HUES48 (cell line): ENCODE data around the gene SLC2A4RG.
"Not testable (repeated sequence)": the region's sequence is repeated elsewhere in the genome, so short reads cannot be mapped to it uniquely, and the experiment has no call there.

Experiments used
- H3K27ac ChIP-seq: one replicate; pipeline ENCODE4 v1.7.0; 2013; ENCODE audit warnings: low read depth, low read length, inconsistent platforms
- H3K27me3 ChIP-seq: 2 replicates; pipeline ENCODE4 v1.6.1; 2013; ENCODE audit warnings: mild to moderate bottlenecking, low read length; ENCODE audit not compliant: control insufficient read depth, insufficient read depth
- H3K36me3 ChIP-seq: 2 replicates; pipeline ENCODE4 v1.6.1; 2013; ENCODE audit warnings: low read length; ENCODE audit not compliant: control insufficient read depth, insufficient read depth
- H3K4me1 ChIP-seq: 2 replicates; pipeline ENCODE4 v1.6.1; 2013; ENCODE audit warnings: mild to moderate bottlenecking, low read length; ENCODE audit not compliant: control insufficient read depth, insufficient read depth
- H3K4me3 ChIP-seq: 2 replicates; pipeline ENCODE4 v1.5.1; 2013; ENCODE audit warnings: mild to moderate bottlenecking, low read depth, low read length
- H3K9ac ChIP-seq: 2 replicates; pipeline ENCODE4 v1.6.1; 2013; ENCODE audit warnings: mild to moderate bottlenecking, low read depth, low read length, moderate library complexity
- H3K9me3 ChIP-seq: 2 replicates; pipeline ENCODE4 v1.6.1; 2013; ENCODE audit warnings: low read length; ENCODE audit not compliant: control insufficient read depth, insufficient read depth

The SLC2A4RG gene

GRCh38 chr20:63707558-63708300 is 31.8 kb upstream of the SLC2A4RG start, which contains the start of the genes ARFRP1 and ZGPAT:
Gene ARFRP1 (minus strand): TSS chr20:63707976. CDS start chr20:63707091, 885 bp downstream.
Gene ZGPAT (plus strand): TSS chr20:63708039. CDS start chr20:63708581, 542 bp downstream.
- H3K9me3 ChIP-seq, result no peaks in the 10 kb centered on the region
- peak within 1 kb of the TSS; percentile 90 for H3K4me3 ChIP-seq
- H3K4me1 ChIP-seq, result no peaks in the 10 kb centered on the region
- no peaks in the 10 kb centered on the region for H3K27me3 ChIP-seq
- peak within 1 kb of the TSS; percentile 65; the same call in 1 of the 2 replicates for H3K9ac ChIP-seq
- H3K27ac ChIP-seq, result peak within 1 kb of the TSS; percentile 70
- peaks cover 58% of the 10 kb centered on the region for H3K36me3 ChIP-seq

DNA sequence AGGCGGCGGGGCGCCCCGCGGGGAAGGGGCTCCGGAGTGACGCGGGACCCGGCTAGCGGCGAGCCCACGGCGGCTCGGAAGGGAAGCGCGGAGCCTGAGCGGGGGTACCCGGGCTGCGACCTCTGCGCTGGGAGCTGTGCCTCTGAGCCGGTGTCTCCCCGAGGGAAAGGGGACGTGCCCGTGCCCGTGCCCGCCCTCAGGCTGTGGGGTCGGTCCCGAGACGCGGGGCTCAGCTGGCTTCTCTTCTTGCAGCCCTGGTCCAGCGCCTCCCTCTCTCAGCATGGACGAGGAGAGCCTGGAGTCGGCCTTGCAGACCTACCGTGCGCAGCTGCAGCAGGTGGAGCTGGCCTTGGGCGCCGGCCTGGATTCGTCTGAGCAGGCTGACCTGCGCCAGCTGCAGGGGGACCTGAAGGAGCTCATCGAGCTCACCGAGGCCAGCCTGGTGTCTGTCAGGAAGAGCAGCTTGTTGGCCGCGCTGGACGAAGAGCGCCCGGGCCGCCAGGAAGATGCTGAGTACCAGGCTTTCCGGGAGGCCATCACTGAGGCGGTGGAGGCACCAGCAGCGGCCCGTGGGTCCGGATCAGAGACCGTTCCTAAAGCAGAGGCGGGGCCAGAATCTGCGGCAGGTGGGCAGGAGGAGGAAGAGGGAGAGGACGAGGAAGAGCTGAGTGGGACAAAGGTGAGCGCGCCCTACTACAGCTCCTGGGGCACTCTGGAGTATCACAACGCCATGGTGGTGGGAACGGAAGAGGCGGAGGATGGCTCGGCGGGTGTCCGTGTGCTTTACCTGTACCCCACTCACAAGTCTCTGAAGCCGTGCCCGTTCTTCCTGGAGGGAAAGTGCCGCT is 31.1 kb upstream of the SLC2A4RG start:
- peak overlapping the region; percentile 28 for H3K27ac ChIP-seq
- H3K36me3 ChIP-seq, result peaks cover 58% of the 10 kb centered on the region

GRCh38 chr20:63709149-63709527 is 30.4 kb upstream of the SLC2A4RG start:
- H3K9ac ChIP-seq, result no peak overlapping the region

More for the DNA sequence above, 31.1 kb upstream of the SLC2A4RG start:
- no peak overlapping the region for H3K9ac ChIP-seq
- no peaks in the 10 kb centered on the region for H3K4me1 ChIP-seq
- H3K4me3 ChIP-seq, result peak overlapping the region; percentile 90
- no peaks in the 10 kb centered on the region for H3K9me3 ChIP-seq
- H3K27me3 ChIP-seq, result no peaks in the 10 kb centered on the region

GRCh38 chr20:63711085-63711645 is 28.4 kb upstream of the SLC2A4RG start:
- H3K4me1 ChIP-seq, result no peaks in the 10 kb centered on the region
- H3K27me3 ChIP-seq, result no peaks in the 10 kb centered on the region
- H3K4me3 ChIP-seq, result no peak overlapping the region
- peaks cover 42% of the 10 kb centered on the region for H3K36me3 ChIP-seq
- H3K27ac ChIP-seq, result no peak overlapping the region
- H3K9me3 ChIP-seq, result no peaks in the 10 kb centered on the region
- no peak overlapping the region for H3K9ac ChIP-seq

More at GRCh38 chr20:63709149-63709527, 30.4 kb upstream of the SLC2A4RG start:
- Histone ChIP-seq H3K27ac (no peak overlapping the region), H3K9me3 (no peaks in the 10 kb centered on the region), H3K4me3 (peak overlapping the region; percentile 90; the same call in 1 of the 2 replicates), H3K4me1 (no peaks in the 10 kb centered on the region), H3K36me3 (peaks cover 55% of the 10 kb centered on the region), H3K27me3 (no peaks in the 10 kb centered on the region)

DNA sequence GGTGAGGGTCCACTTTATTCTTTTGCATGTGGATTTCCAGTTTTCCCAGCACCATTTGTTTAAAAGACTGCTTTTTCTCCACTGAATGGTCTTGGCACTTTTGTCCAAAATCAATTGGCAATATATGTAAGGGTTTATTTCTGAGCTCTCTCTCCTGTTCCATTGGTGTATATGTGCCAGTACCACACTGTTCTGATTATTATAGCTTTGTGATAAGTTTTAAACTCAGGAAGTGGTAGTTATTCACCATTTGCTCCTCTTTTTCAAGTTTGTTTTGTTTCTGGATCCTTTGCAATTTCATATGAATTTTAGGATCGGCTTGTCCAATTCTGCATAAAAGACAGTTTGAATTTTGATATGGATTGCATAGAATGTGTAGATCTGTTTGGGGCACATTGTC is 27.4 kb upstream of the SLC2A4RG start:
- no peaks in the 10 kb centered on the region for H3K4me1 ChIP-seq
- peaks cover 40% of the 10 kb centered on the region for H3K36me3 ChIP-seq
- H3K27me3 ChIP-seq, result no peaks in the 10 kb centered on the region
- H3K27ac ChIP-seq, result no peak overlapping the region
- H3K9me3 ChIP-seq, result no peaks in the 10 kb centered on the region
- H3K4me3 ChIP-seq, result no peak overlapping the region
- H3K9ac ChIP-seq, result no peak overlapping the region

DNA sequence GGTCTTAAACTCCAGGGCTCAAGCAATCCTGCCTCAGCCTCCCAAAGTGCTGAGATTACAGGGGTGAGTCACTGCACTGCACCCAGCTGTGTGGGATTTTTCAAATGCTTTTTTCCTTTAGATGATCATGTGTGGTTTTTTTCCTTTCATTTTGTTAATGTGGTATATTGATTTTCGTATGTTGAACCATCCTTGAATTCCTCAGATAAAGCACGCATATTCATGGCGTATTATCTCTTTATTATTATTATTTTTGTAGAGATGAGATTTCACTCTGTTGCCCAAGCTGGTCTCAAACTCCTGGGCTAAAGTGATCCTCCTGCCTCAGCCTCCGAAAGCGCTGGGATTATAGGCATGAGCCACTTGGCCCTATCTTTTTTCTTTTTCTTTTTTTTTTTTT is 24.7 kb upstream of the SLC2A4RG start:
- H3K4me1 ChIP-seq, result no peaks in the 10 kb centered on the region
- H3K9me3 ChIP-seq, result no peaks in the 10 kb centered on the region
- no peak overlapping the region for H3K9ac ChIP-seq
- H3K4me3 ChIP-seq, result no peak overlapping the region
- H3K27ac ChIP-seq, result no peak overlapping the region
- H3K36me3 ChIP-seq, result peaks cover 36% of the 10 kb centered on the region
- no peaks in the 10 kb centered on the region for H3K27me3 ChIP-seq

DNA sequence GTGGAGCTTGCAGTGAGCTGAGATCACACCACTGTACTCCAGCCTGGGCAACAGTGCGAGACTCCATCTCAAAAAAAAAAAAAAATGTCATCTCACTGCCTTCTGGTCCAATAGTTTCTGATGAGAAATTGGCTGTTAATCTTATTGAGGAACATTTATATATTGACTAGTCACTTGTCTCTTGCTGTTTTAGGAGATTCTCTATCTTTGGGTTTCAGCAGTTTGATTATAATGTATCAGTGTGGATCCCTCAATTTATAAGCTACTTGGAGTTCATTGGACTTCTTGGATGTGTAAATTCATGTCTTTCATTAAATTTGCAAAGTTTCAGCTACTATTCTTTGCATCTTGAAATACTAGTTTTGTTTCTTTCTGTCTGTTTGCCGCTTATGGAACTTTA is 20.6 kb upstream of the SLC2A4RG start:
- Histone ChIP-seq H3K4me3 (no peak overlapping the region), H3K4me1 (no peaks in the 10 kb centered on the region), H3K9me3 (no peaks in the 10 kb centered on the region), H3K27ac (no peak overlapping the region), H3K9ac (no peak overlapping the region), H3K27me3 (no peaks in the 10 kb centered on the region), H3K36me3 (peaks cover 30% of the 10 kb centered on the region)

- not testable (repeated sequence) for H3K27ac ChIP-seq, H3K9ac ChIP-seq, H3K27me3 ChIP-seq, H3K4me1 ChIP-seq, H3K4me3 ChIP-seq, H3K9me3 ChIP-seq
- peaks cover 16% of the 10 kb centered on the region for H3K36me3 ChIP-seq
Measured at GRCh38 chr20:63722967-63723622, 16.5 kb upstream of the SLC2A4RG start.

GRCh38 chr20:63730189-63730733 is 9.3 kb upstream of the SLC2A4RG start:
- H3K36me3 ChIP-seq, result peaks cover 28% of the 10 kb centered on the region
- not testable (repeated sequence) for H3K9me3 ChIP-seq, H3K4me3 ChIP-seq, H3K4me1 ChIP-seq, H3K9ac ChIP-seq, H3K27me3 ChIP-seq, H3K27ac ChIP-seq

- Histone ChIP-seq H3K27me3 (no peaks in the 10 kb centered on the region), H3K4me3 (no peak overlapping the region), H3K36me3 (peaks cover 38% of the 10 kb centered on the region), H3K4me1 (no peaks in the 10 kb centered on the region), H3K9ac (no peak overlapping the region), H3K9me3 (no peaks in the 10 kb centered on the region), H3K27ac (no peak overlapping the region)
Measured at GRCh38 chr20:63731410-63731809, 8.2 kb upstream of the SLC2A4RG start.
